ENCODE measurements around the gene RPS18.
"Not testable (repeated sequence)": the region's sequence is repeated elsewhere in the genome, so short reads cannot be mapped to it uniquely, and the experiment has no call there.

The RPS18 gene

DNA sequence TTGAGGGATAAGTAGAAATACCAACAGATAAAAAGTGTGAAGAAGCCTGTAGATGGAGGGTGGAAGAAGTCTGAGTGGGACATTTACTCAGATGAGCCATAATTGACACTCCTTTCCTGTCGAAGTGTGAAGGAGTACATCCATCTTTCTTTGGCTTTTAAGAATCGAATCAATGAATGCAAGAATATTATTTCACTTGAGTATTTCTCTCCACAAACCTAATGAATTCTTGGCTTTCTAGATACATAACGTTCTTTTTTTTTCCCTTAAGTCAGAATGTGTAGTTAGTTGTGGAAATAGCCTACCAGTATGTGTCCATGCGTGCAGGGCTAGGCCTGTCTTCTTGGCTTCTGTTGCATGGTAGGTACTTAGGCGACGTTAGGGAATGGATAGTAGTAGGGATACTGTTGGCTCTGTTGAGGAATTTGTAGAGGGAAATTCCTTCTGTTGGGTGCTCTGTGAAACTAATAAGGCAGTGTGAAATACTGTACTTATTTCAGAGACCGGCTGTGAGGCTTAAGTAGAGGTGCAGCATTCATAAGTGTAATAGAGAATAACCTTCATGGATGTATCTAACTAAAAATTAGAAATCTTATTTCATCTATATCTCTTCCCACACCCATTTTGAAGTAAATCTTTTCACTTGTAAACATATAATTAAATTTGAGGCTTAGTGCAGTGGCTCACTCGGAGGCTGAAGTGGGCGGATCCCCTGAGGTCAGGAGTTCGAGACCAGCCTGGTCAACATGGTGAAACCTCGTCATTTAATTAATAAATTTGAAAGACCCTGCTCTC lies 1.5 kb downstream of the RPS18 start:
- DNase-seq, result no peak

GRCh38 chr6:33273924-33274902 lies 2.3 kb downstream of the RPS18 start:
- DNase-seq, result no peak

- DNase-seq, result not testable (repeated sequence)
These were observed 4.1 kb downstream of the RPS18 start for GRCh38 chr6:33275795-33276580.

- DNase-seq, result no peak
These were observed 4.6 kb downstream of the RPS18 start for GRCh38 chr6:33276581-33276863.

DNA sequence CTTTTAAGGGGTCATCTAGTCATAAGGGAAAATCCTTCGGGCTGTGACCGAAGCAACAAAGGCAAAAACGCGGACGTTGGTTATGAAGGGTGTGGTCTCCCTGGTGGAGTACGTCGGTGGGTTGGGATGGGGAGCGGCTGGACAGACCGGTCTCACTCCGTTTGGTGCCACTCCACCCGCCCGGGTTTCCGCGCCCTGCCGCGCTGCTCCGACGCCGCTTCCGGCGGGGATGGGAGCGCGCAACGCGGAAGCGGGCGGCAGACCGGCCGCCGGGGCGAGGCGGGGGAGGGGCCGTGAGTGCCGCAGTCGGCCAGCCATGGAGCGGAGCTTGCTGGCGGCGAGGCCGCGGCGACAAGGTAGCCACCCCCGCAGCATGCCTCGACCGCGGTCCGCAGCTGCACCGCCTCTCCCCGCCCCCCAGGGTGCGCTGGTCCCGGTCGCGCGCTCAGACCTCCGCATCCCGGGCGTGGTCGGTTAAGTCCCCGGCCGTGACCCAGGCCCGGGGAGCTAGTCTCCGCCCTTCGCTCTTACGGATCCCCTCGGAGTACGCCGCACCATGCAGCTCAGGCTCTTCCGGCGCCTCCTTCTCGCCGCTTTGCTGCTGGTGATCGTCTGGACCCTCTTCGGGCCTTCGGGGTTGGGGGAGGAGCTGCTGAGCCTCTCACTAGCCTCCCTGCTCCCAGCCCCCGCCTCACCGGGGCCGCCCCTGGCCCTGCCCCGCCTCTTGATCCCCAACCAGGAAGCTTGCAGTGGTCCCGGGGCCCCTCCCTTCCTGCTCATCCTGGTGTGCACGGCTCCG lies 5.2 kb downstream of the RPS18 start, which contains the start of gene B3GALT4:
Gene B3GALT4 (plus strand): TSS at position 260 of the 799 bp plus-strand sequence. CDS start 297 bp downstream, at position 557.
- peak; percentile 47 to 79 (median 71) for DNase-seq

- peak in 2 of 6 experiments; percentile 16 to 41 for DNase-seq
These were observed 6.0 kb downstream of the RPS18 start for GRCh38 chr6:33277663-33278391.

DNA sequence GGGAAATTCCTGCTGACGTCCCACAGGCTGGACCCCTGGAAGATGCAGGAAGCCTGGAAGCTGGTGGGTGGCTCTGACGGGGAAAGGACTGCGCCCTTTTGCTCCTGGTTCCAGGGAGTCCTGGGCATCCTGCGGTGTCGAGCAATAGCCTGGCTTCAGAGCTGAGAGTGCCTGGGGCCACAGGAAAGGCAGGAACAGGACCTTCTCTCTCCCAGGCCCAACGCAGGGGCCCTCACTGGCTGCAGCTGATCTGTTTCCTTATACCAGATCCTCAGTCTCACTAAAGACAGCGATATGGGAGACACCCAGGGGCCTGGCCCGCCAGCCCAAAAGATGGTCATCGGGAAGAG lies 6.5 kb downstream of the RPS18 start:
- DNase-seq, result no peak

GRCh38 chr6:33278810-33279209 lies 6.9 kb downstream of the RPS18 start:
- DNase-seq, result no peak

DNA sequence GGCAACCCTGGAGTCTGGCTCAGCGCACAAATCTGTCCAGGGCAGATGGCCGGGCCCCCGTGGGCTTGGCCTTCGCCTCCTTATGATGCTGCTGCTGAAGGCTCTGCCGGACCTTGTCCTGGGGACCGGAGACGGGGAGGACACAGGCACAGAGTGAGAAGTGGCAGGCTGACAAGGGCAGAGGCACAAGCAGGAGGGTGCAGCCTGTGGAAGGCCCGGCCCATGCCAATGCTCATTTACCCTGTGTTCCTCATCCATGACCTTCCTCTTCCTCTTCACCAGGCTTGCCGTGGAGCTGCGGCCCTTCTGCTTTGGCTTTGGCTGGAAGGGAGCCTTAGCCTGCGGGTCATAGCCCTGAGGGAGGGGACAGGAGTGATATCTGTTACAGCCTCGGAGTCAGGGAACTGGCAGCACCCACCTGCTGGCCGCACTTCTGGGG lies 7.4 kb downstream of the RPS18 start:
- no peak for DNase-seq

DNA sequence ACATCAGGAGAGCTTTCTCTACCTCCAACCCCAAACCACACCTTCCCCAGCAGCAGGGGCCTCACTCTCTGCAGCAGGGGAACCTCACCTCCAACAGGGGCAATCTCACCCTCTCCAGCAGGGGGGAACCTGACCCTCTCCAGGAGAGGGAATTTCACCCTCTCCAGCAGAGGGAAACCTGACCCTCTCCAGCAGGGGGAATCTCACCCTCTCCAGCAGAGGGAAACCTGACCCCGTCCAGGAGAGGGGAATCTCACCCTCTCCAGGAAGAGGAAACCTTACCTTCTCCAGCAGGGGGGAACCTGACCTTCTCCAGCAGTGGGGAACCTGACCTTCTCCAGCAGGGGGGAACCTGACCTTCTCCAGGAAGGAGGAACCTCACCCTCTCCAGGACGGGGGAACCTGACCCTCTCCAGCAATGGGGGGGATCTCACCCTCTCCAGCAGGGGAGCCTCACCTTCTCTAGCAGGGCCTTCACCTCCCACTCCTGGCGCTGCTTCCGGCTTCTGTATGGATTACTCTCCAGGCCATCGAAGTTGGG lies 8.2 kb downstream of the RPS18 start:
- peak in 2 of 6 experiments; percentile 11 to 12 for DNase-seq

- no peak for DNase-seq
These were observed 8.7 kb downstream of the RPS18 start for GRCh38 chr6:33280539-33280938.

DNA sequence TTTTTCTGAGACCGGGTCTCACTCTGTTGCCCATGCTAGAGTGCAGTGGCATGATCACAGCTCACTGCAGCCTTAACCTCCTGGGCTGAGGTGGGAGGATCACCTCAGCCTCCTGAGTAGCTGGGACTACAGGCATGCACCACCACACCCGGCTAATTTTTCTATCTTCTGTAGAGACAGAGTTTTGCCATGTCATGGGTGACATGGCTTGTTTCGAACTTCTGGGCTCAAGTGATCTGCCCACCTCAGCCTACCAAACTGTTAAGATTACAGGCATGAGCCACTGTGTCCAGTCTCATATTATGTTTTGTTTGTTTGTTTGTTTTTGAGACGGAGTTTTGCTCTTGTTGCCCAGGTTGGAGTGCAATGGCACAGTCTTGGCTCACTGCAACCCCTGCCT lies 13.3 kb downstream of the RPS18 start:
- DNase-seq, result not testable (repeated sequence)

GRCh38 chr6:33286946-33287914 lies 15.4 kb downstream of the RPS18 start:
- DNase-seq, result no peak

DNA sequence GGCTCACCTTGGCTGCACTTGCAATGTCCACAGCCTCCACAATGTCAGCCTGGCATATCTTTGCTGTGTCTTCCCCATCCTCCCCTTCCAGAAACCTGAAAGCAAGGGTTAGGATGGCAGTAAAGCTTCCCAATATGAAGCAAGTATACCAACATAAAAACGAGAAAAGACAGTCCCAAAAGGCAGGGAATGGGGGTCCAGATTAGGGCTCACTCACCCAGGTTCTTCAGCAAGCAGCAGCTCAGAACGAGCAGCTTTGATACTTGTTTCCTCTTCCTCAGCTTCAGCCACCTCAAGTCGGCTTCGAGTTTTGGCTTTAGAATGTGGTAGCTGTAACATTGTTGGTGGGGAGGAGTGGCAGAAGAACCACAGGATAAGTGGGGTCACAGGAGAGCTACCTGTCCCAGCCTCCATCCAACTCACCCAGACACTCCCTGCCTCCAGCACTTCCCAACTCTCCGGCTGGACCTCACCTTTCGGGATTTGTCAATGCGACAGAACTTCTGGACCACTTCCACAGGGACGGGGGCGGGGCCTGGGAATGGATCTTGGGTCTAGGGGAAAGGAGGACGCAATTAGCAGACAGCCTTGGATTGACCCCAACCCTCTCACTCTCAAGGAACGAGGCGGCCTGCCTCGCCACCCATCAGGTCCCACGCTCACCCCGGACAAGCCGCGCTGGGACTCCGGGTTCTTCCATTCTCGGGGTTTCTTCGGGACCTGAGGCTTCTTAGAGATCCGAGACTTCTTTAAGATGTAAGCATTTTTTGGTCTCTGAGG lies 16.5 kb downstream of the RPS18 start:
- DNase-seq, result no peak

- DNase-seq, result peak; percentile 66 to 97 (median 84)
These were observed 17.3 kb downstream of the RPS18 start, which contains the start of the genes PFDN6 and WDR46 for GRCh38 chr6:33288921-33289783. Gene PFDN6, plus strand, starts transcription at chr6:33289601. Its CDS starts 256 bp downstream, at chr6:33289857. Gene WDR46, minus strand, starts transcription at chr6:33289239. Its CDS starts 69 bp downstream, at chr6:33289170.

GRCh38 chr6:33289784-33290315 lies 18.0 kb downstream of the RPS18 start:
- no peak for DNase-seq

DNA sequence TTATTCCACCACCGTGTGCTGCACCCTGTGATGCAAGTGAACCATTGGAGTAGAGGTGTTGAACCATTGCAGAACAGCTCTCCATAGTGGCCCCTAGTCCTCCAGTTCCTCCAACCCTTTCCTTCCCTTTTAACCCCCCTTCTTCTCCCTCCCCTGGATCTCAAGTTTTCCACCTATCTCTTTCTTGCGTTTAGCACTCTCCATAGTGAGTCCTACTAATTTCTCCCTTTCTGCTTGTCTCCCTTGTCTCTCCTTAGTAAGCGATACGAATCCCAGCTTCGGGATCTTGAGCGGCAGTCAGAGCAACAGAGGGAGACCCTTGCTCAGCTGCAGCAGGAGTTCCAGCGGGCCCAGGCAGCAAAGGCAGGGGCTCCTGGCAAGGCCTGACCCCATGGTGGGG lies 18.6 kb downstream of the RPS18 start:
- no peak for DNase-seq

All from stimulated activated naive CD4-positive, alpha-beta T cell (primary cell).